ENCODE results near the gene ATP6V1F. TPM values are rescaled to one million over a fixed set of nuclear protein-coding genes. Genes with fewer than 3 reads are reported as not detected.

Gene ATP6V1F
- total RNA-seq, 1 donor from 2014 or later = 142 TPM

GRCh38 chr7:128895320-128895719, 32.7 kb downstream of the ATP6V1F start:
- Histone ChIP-seq H3K4me1 (no peaks in the 10 kb centered on the region), H3K27me3 (no peaks in the 10 kb centered on the region), H3K4me3 (no peak overlapping the region), H3K9me3 (no peaks in the 10 kb centered on the region), H3K36me3 (no peaks in the 10 kb centered on the region), H3K27ac (no peak overlapping the region)
- intact Hi-C loops (cut with DNase I) = no loop called here
- no peak for DNase-seq (ENCODE audit: low spot score in 2 of 2)
- TF ChIP-seq, protein P1, sequence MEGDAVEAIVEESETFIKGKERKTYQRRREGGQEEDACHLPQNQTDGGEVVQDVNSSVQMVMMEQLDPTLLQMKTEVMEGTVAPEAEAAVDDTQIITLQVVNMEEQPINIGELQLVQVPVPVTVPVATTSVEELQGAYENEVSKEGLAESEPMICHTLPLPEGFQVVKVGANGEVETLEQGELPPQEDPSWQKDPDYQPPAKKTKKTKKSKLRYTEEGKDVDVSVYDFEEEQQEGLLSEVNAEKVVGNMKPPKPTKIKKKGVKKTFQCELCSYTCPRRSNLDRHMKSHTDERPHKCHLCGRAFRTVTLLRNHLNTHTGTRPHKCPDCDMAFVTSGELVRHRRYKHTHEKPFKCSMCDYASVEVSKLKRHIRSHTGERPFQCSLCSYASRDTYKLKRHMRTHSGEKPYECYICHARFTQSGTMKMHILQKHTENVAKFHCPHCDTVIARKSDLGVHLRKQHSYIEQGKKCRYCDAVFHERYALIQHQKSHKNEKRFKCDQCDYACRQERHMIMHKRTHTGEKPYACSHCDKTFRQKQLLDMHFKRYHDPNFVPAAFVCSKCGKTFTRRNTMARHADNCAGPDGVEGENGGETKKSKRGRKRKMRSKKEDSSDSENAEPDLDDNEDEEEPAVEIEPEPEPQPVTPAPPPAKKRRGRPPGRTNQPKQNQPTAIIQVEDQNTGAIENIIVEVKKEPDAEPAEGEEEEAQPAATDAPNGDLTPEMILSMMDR (IDR thresholded peaks at IDR 0.05) = no peak

DNA sequence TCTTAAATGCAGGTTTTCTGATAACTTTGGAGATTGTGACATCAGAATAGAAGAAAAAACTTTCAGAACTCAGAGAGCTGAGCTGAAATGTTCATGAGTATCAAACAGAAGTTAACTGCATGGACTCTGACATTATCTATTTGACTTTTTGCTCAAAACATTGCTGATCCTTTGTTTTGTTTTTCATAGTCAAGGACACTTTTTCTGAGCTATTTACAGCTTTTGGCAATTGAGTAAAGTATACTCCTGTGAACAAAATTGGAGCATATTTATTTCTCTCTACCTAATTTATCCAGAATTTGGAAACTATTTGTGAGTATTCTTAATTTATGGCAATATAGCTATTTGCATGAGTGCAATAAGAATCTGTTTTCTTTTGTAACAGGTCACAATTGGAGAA, 36.7 kb downstream of the ATP6V1F start:
- H3K4me1 ChIP-seq = no peaks in the 10 kb centered on the region
- DNase-seq (ENCODE audit: low spot score in 2 of 2) = no peak
- H3K9me3 ChIP-seq = no peaks in the 10 kb centered on the region
- H3K27ac ChIP-seq = no peak overlapping the region
- no peak overlapping the region for H3K4me3 ChIP-seq
- TF ChIP-seq, protein P1 (IDR thresholded peaks at IDR 0.05) = no peak
- no peaks in the 10 kb centered on the region for H3K36me3 ChIP-seq
- intact Hi-C loops (cut with DNase I) = no loop called here
- H3K27me3 ChIP-seq = no peaks in the 10 kb centered on the region

DNA sequence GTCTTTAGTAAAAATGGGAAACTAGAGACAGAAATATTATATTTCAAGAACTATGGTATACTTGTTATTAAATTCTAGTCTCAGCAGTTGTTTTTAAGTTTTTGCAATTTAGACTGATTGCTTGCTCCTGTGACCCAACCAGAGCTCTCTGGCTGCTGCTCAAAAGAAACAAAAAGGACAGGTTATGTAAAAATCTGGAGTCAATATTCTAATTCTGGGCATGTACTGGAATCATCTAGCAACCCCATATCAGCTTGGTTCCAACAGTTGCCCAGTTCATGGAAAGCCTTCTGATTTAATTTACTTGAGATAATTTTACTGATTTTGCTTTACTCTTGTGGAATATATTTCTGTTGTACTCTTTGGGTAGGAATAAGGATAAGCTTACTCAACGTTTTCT, 37.6 kb downstream of the ATP6V1F start:
- Histone ChIP-seq H3K4me3 (no peak overlapping the region), H3K27ac (no peak overlapping the region), H3K9me3 (no peaks in the 10 kb centered on the region), H3K4me1 (no peaks in the 10 kb centered on the region), H3K27me3 (no peaks in the 10 kb centered on the region), H3K36me3 (no peaks in the 10 kb centered on the region)
- TF ChIP-seq, protein P1 (IDR thresholded peaks at IDR 0.05) = no peak
- DNase-seq (ENCODE audit: low spot score in 2 of 2) = no peak
- intact Hi-C loops (cut with DNase I) = loop anchor here (5.0 kb wide), 1 partner anchor 192 kb away; no protein-coding TSS in a partner anchor

- Histone ChIP-seq H3K36me3 (no peaks in the 10 kb centered on the region), H3K27ac (no peak overlapping the region), H3K4me1 (no peaks in the 10 kb centered on the region), H3K9me3 (no peaks in the 10 kb centered on the region), H3K4me3 (no peak overlapping the region), H3K27me3 (no peaks in the 10 kb centered on the region)
- intact Hi-C loops (cut with DNase I) = loop anchor here (5.0 kb wide), 1 partner anchor 189 kb away; no protein-coding TSS in a partner anchor
- TF ChIP-seq, protein P1 (IDR thresholded peaks at IDR 0.05) = no peak
- peak in 1 of 2 donors; percentile 38 for DNase-seq (ENCODE audit: low spot score in 2 of 2)
These were observed 40.3 kb downstream of the ATP6V1F start for GRCh38 chr7:128902761-128903585.

- intact Hi-C loops (cut with DNase I) = loop anchor here (5.0 kb wide), 1 partner anchor 189 kb away; no protein-coding TSS in a partner anchor
- no peaks in the 10 kb centered on the region for H3K27me3 ChIP-seq
These were observed 41.1 kb downstream of the ATP6V1F start for GRCh38 chr7:128903621-128904361.

More at GRCh38 chr7:128903621-128904361, 41.1 kb downstream of the ATP6V1F start:
- TF ChIP-seq, protein P1 (IDR thresholded peaks at IDR 0.05) = no peak
- Histone ChIP-seq H3K4me3 (no peak overlapping the region), H3K9me3 (no peaks in the 10 kb centered on the region), H3K4me1 (no peaks in the 10 kb centered on the region), H3K27ac (no peak overlapping the region), H3K36me3 (no peaks in the 10 kb centered on the region)
- DNase-seq (ENCODE audit: low spot score in 2 of 2) = peak in 1 of 2 donors; percentile 50

Data from ascending aorta (tissue), 2 donors.